NCI-H2107 treated with DMSO at 0.1 percent for 48 hours (cell line): Measurements from ENCODE around the gene KRTAP4-6.
"Not testable (repeated sequence)": the region's sequence is repeated elsewhere in the genome, so short reads cannot be mapped to it uniquely, and the experiment has no call there.

Experiments used
- DNase-seq: peaks from one replicate; lab custom pipeline; 2025; ENCODE audit not compliant: unreplicated experiment; lab: John Stamatoyannopoulos, UW

The KRTAP4-6 gene

DNA sequence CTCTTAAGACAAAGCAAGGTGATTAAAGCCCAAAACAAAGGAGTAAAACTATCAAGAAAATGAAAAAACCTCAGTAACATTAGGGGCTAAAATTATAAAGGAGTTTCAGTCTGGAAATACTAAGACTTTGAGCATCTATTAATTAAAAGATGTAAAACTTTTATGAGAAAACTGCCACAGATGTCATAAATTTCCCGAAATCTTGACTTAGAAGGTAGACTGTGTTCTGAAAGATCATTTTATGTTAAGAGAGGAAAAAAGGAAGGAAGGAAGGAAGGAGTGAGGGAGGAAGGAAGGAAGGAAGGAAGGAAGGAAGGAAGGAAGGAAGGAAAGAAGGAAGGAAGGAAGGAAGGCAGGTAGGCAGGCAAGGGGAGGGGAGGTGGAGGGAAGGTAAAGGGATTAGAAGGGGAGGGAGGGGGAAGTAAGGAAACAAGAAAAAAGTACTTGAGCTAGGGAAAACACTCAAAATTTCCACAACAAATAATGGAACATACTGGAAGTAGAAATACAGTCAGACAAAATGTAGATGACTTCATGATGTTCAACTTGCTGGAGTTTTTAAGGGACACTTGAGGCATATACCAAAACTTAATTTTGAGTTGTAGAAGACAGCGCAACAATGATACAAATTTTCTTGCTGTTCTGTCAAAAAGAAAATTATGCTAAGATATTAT lies 7.3 kb upstream of the KRTAP4-6 start:
- DNase-seq = no peak

DNA sequence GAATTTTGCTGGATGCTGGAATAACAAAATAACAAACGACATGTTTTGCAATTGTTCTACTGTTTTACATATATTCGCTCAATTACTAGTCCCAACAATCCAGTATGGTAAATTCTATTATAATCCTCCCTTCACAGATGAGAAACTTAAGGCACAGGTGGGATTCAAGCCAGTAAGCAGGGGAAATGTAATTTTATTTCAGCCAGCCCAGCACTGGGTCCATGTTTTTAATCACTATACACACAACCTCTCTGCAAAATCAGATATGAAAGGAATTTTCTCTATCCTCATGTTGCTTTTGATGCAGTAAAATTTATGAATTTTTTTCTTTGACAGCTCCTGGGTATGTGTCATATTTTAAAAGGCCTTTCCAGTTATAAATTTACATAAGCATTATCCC lies 4.9 kb upstream of the KRTAP4-6 start:
- no peak for DNase-seq

DNA sequence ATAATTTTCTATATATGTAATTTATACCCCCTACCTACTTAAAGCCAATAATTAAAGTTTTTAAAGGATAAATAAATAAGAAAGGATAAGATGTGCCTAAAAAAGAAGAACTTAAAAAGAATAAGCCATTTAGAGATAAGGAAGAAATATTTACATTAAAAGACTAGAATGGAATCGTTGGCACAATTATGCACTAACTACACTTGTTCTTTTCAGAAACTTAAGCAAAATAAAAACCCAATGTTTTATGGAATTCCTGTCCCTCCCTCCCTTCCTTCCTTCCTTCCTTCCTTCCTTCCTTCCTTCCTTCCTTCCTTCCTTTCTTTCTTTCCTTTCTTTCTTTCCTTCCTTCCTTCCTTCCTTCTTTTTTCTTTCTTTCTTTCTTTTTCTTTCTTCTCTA lies 4.5 kb upstream of the KRTAP4-6 start:
- no peak for DNase-seq

DNA sequence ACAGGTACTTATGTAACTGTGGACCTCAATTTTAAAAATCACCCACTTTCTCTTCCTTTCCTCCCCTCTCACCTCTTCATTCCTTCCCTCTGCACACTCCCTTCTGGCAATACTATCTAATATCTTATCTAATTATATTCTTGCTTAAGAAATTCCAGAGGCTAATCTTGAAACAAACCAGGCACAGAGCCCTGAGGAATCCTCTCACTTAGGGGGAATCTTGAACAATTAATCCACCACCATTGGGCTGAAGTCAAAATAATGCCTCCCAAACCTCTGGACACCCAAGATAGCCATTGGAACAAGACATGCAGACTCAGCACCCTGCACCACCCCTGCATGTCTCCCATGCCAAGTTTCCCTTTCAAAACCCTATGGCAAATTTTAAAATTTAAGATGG lies 1.0 kb upstream of the KRTAP4-6 start:
- DNase-seq = no peak

DNA sequence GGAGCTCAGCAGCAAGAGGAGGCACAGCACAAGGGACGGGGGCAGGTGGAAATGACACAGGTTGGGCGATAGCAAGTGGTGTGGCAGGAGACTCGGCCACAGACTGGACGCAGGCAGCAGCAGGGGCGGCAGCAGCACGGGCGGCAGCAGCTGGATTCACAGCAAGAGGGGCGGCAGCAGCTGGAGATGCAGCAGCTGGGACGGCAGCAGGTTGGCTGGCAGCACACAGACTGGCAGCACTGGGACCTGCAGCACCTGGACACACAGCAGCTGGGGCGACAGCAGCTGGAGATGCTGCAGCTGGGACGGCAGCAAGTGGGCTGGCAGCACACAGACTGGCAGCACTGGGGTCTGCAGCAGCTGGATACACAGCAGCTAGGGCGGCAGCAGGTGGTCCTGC lies 479 bp downstream of the KRTAP4-6 start:
- not testable (repeated sequence) for DNase-seq

DNA sequence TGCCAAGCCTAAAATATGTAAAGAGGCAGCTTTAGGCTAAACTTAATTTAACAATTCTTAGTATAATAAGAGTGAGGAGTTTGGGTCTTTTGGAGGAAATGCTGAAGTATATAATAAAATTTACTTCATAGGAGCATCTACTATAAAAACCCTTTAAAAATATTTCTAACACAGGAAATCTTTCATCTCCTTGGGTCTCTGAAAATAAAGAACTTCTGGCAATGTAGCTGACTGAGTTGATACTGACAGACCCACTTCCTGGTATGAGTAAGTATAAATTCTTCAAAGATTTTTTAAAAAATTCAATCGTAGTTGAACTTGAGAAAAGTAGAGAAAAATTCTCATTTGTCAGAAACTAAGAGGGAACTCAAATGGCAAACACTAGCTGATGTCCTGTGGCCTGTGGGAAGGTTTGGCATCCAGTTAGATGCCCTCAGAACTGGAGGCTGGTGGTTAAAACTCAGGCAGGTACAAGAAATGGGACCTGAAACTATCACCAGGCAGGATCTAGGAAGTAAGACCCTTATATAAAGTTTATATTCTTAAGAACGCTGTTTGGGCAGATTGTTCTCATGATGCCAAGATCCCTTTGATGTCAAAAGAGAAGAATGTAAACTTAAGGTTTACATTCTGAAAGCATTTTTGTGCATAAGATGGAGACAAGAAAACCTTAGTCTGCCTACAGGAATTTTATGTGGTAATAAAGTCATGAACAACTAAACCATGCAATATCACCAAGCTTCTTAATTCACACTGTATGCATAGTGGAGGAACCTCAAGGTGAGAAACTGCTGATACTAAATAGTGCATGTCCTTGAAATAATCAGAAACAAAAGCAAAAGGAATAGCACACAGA lies 6.2 kb downstream of the KRTAP4-6 start:
- DNase-seq = no peak

DNA sequence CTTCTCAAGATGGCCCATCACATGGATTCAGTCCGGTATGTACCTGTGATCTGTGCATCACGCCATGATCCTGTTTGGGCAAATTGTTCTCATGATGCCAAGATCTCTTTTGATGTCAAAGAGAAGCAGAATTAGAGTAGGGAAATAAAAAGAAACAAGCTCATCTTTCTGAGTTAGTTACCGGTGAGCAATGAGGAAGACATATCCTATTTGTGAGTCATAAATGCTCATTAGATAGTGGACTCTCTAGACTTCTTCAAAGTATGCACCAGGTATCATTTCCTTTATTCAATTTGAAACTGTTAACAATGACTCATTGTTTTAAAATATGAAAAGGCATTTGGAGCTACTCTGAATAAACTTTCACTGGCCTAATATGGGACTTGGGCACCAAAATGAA lies 8.4 kb downstream of the KRTAP4-6 start:
- no peak for DNase-seq

DNA sequence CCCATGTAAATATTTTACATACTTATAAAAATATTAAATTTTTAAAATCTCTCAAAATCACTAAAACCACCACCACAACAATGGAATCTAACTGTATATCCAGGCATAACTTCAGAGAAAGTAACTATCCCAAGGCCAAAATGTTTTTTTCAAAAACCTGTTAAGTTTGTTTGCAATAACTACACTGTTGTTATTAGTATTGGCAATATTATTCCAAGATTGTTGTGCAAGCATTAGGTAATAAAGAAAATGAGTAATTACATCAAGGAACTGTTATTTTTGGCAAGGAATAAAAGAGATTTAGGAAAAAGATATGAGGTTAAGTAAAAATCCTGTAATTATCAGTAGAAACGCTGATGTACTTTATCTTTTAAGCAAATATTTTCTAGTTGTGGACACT lies 13.0 kb downstream of the KRTAP4-6 start:
- no peak for DNase-seq

DNA sequence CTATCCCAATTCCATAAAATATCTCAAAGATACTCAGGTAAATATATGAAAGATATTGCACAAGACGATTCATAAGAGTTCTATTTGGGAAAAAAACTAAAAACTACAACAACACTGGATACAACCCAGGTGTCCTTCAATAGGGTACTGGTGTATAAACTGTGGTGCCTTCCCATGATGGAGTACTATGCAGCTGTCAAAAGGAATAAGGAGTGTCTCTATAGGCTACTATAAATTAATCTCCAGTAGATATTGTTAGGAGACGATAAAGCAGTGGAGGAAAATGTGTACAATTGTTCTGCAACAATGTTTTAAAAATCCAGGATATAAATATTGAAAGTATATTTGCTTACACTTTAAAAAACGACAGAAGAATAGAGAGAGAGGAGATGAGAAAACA lies 13.9 kb downstream of the KRTAP4-6 start:
- no peak for DNase-seq

DNA sequence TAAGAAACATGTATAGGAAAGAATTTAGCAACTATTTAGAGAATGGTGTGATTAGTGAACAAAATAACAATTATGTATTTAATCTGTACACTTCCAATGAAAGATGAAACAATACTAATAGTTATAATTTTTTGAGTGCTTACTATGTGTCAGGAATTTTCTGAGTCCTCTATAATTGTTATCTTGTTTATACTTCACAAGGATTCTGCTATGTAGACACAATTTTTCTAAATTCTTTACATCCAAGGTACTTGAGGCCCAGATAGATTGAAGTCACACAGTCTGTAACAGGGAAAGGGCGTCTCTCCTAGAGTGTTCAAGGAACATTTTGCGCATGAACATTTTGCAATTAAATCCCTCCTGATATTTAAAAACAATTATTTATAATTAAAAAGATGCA lies 15.3 kb downstream of the KRTAP4-6 start:
- no peak for DNase-seq

DNA sequence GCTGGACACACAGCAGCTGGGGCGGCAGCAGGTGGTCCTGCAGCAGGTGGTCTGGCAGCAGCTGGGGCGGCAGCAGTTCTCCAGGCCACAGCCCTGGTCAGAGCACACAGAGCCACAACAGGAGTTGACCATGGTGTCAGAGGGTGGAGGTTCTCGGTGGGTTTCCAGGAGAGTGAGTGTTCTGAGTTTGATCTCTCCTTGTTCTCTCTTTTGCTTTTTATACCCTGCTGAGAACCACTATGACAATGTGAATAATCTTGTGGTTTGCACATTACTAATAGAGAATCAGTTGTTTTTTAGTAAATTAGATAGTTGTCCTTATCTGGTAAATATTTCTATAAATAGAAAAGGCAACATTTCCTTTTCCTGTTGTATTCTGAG lies 16.4 kb downstream of the KRTAP4-6 start, which contains the start of gene KRTAP4-12:
KRTAP4-12 (minus strand) TSS at position 192 of the 381 bp plus-strand sequence; CDS start at position 132, 60 bp downstream.
- DNase-seq = not testable (repeated sequence)

DNA sequence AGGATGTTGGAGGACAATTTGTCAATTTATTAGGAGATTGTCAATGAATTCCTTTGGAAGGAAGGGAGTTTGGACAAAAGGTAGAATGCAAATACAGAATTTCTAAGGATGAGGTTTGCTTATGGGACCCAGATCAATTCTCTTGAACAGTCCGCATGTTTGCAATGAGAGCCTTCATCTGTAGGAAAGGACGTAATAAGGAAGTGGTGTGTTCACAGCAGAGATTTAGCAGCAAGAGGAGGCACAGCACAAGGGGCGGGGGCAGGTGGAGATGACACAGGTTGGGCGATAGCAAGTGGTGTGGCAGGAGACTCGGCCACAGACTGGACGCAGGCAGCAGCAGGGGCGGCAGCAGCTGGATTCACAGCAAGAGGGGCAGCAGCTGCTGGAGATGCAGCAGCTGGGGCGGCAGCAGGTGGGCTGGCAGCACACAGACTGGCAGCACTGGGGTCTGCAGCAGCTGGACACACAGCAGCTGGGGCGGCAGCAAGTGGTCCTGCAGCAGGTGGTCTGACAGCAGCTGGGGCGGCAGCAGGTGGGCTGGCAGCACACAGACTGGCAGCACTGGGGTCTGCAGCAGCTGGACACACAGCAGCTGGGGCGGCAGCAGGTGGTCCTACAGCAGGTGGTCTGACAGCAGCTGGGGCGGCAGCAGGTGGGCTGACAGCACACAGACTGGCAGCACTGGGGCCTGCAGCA lies 16.9 kb downstream of the KRTAP4-6 start:
- not testable (repeated sequence) for DNase-seq

DNA sequence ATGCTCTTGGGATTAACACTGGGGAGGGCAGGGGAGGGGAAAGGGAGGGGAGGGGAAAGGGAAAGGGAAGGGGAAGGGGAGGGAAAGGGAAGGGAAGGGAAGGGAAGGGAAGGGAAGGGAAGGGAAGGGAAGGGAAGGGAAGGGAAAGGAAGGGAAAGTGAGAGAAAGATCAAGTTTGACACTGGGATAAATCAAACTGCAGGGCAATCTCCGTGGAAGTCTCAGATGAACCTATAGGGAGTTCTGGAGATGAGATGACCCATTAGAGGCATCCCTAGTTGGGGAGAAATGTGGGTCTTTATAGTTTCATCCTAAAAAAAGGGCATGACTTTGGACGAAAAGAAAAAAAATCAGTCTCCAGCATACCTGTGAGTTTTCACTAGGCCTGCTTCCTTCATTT lies 18.6 kb downstream of the KRTAP4-6 start:
- DNase-seq = no peak

DNA sequence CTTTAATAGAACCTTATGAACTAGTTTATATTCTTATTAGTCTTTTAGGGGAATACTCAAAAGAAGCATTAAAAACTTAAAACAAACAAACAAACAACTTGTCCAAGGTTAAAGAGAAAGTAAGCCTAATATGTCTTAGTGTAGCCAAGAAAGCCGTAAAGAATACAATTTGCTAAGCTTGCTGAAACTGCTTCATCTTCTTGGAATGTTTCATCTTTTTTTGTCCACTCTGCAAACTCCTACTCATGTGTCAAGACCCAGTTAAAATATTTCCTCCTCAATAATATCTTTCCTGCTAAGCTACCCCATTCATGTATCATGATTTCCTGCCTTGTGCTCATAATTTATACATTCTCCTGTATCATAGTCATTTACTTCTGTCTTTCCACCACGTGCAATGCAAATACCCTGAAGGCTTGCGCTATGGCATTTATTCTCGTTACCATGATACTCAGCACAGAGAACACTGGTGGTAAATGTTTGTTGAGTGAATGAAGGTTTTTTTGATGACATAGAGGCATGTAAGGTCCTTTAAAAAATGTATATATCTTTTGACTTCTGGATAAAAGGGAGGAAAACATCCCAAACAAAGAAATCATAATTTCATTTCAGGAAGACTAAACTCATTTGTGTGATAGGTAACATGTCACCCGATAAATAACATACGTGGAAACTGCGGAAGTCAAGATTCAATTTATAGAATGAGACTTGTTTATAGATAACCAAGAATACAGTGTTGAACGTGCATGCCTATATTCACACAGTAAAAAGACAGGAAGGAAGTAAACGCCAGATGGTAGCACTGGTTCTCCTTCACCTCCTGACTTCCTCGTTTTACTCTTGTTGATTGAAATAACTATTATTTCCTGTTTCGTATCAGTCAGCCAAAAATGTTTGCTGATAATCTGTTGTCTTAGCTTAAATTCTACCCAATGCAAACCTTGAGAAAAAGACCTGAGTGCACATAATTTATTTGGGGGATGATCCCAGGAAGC lies 20.4 kb downstream of the KRTAP4-6 start:
- not testable (repeated sequence) for DNase-seq

DNA sequence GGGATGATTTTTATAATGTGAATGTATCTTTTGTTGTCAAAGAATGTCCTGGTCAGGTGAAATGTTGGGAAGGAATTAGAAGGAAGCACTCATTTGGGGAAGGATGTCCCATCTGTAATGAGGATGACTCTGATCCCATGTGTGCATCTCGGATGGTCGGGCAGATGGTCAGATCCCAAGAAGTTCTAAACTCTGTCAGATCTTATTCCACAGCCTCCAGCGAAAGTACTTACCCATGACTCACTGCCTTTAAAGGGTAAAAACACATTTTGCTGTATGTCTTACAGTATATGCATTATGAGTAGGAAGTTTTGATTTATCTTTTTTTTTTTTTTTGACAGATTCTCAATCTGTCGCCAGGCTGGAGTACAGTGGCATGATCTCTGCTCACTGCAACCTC lies 21.6 kb downstream of the KRTAP4-6 start:
- DNase-seq = no peak

DNA sequence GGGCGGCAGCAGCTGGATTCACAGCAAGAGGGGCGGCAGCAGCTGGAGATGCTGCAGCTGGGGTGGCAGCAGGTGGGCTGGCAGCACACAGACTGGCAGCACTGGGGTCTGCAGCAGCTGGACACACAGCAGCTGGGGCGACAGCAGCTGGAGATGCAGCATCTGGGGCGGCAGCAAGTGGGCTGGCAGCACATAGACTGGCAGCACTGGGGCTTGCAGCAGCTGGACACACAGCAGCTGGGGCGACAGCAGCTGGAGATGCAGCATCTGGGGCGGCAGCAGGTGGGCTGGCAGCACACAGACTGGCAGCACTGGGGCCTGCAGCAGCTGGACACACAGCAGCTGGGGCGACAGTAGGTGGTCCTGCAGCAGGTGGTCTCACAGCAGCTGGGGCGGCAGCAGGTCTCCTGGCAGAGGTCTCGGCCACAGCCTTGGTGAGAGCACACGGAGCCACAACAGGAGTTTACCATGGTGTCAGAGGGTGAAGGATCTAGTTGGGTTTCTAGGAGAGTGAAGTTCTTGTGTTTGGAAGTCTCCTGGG lies 22.4 kb downstream of the KRTAP4-6 start, which contains the start of gene KRTAP4-11:
KRTAP4-11 (minus strand) TSS at position 528 of the 541 bp plus-strand sequence; CDS start at position 470, 58 bp downstream.
- DNase-seq = not testable (repeated sequence)

DNA sequence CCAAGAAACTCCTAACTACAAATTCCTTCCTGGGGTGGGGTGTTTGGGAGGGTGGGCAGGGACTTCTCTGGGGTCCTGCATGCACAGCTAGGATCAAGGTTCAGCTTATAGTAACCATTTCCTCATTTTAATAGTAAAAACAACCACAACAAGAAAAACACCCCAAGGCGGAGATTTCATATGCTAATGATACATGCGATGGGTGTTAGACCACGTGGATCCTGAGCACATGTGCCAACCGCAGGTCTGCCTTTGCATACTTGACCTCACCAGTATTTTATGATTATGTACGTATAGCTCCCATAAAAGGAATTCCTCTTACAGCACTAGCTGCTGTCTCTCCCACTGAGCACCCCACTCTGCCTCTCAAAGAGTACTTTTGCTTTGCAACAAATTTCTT lies 24.0 kb downstream of the KRTAP4-6 start:
- no peak for DNase-seq

DNA sequence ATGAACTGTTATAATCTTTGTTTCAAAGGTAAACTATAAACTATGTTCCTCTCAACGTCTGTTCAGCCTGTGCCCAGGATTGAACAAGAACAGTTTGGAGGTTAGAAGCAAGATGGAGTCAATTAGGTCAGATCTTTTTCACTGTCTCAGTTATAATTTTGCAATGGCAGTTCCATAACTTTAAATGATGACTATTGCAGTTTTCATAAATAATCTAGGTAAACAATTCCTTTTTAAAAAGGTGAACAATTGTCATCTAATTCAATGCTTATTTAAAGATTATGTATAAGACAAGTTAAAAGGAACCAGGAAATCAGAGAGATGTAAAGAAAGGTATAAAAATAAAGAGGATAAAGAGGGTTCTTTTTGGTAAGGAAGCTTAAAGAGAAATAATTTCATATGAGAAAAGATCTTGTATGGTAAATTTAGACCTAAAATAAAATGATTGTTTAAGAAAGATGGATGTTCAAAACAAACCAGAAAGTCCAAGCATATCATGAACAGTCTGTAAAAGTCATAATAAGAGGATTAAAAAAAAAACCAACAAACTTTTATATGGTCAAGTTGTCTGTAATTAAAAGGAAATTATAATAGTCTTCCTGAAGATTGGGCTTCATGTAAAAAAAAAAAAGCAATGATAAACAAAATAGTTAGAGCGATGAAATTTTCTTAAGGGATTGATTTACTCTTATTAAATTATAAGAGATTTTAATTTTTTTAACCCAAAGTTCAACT lies 29.0 kb downstream of the KRTAP4-6 start:
- DNase-seq = no peak

DNA sequence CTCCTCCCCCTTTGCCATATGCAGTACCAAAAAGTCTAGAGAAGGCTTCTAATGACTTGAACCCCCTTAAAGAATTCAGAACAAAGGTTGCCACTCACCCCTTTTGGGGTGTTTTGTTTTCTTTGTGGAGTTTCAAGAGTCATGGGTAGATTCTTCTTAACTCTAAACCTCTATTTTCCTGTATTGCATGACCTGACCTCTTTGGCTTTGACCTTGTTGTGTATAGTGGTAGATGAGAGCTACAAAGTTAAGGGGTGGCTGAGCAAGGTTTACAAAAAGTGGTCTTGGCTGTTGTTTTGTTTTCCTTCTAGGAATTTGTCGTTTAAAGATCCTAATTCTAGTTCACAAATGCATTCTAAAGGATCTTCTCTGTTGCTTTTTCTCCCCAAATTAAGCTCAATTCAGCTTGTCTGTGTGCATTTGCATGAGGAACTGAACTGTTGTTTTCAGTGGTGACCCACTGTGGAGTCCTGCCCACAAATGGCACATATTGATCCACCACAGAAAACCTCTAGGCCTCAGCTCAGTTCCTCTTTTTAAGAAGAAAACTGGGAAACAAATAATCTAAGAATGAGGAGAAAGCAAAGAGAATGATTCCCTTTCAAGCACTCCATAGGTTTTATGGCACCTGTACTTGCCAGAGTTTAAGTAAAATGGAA lies 31.5 kb downstream of the KRTAP4-6 start:
- not testable (repeated sequence) for DNase-seq
